T-helper 1 cell (primary cell): ENCODE results near the gene ST6GALNAC4.

ENCODE experiments used
- DNase-seq, 5 donors: peaks; one replicate each; pipeline ENCODE4 v3.0.0-alpha.2; 2012 to 2020

ST6GALNAC4 gene

DNA sequence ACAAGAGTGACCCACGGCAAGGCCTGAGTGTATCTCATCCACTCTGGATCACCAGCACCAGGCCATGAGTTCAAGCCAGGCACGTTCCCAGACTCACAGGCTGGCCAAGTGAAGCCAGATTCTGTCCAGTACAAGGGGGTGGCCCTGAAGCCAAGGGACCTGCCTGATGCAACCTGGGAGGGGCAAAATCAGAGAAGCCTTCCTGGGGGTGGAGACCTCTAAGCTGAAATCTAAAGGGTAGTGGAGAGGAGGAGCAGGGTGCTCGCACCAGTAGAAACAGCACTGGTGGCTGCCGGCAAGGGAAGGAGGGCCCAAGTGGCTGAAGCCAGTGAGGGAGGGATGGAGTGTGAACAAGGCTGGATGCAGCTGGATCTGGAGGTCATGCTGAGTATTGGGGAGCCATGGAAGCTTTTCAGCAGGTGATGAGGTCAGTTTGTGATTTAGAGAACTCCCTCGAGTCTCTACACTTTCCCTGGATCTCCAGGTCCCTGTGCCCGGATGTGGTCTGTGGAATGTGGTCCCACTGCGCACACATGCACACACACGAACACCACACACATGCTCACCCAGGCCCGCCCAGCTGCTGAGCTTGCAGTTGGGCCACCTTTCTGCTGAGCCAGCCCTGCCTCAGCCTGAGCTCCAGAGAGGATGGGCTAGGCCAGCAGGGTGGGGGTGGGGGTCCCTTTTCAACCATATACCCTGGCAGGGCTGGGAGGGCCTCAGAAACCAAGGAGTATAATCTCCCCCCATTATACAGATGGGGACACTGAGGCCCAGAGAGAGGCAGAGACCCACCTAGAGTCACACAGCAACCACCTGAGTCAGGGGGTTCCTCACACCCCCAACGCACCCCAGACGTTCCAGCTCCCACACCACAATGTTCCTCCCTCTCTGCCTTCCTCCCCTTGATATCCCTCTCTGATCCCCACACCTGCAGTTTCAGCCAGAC lies 12.1 kb upstream of the ST6GALNAC4 start:
- no peak for DNase-seq

- DNase-seq, result no peak
Measured at GRCh38 chr9:127927988-127928675, 11.3 kb upstream of the ST6GALNAC4 start.

DNA sequence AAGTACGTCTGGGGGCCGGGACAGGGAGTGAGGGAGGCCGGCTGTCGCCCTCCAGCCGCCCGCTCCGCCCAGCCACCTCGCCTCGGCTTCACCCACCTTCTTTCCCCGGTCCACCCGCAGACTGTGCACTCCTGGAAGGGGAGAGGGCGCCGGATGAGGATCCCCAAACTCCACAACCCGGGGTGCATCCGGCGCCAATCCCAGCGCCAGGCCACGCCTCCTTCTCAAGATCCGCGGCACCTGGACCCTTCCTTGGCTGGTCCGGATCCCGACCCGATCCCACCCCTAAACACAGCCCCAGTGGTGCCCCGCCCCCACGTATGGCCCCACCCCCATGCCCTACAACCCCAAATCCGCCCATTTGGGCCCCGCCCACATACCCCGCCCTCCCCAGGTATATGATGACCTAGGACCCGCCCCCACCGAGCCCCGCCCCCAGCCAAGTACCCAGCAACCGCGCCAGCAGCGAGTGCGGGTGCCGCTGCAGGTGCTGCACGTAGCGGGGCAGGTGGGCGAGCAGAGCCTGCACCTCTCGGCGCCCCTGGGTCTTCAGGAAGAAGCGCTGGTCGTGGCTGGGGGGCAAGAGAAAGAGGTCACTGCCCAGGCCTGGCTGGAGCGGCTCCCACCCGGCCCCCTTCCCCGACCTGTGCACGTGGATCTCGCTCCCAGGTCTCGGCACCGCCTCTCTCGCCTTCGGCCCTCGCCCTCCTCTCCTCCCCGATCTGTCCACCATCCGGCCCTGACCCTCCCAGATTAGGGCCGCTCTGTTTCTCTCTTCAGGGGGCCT lies 10.6 kb upstream of the ST6GALNAC4 start:
- peak; percentile 54 to 84 (median 79) for DNase-seq

- no peak for DNase-seq
Measured at GRCh38 chr9:127926906-127927200, 10.0 kb upstream of the ST6GALNAC4 start.

GRCh38 chr9:127925959-127926905 lies 9.4 kb upstream of the ST6GALNAC4 start:
- DNase-seq, result no peak

GRCh38 chr9:127924736-127925444 lies 8.0 kb upstream of the ST6GALNAC4 start:
- no peak for DNase-seq

GRCh38 chr9:127923771-127924170 lies 6.9 kb upstream of the ST6GALNAC4 start:
- no peak for DNase-seq

DNA sequence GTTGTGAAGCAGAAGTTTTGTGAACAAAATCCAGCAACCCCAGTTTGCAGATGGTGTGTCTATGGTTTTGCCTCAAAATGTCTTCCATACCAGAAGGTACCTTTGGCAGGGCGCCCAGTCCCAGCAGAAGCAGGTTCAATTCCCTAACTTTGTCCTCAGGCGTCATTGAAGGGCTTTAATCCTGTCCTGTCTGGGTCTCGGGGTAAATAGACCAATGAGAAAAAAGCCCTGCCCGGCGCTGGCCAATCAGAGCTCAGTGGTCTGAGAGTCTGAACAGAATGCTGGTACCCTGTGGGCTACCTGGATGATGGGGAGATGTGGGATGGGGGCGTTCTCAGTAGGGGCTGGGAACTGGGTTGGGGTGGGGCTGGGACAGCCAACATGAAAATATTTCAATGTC lies 6.2 kb upstream of the ST6GALNAC4 start:
- no peak for DNase-seq

GRCh38 chr9:127921557-127922120 lies 4.8 kb upstream of the ST6GALNAC4 start:
- peak; percentile 40 to 76 (median 65) for DNase-seq

DNA sequence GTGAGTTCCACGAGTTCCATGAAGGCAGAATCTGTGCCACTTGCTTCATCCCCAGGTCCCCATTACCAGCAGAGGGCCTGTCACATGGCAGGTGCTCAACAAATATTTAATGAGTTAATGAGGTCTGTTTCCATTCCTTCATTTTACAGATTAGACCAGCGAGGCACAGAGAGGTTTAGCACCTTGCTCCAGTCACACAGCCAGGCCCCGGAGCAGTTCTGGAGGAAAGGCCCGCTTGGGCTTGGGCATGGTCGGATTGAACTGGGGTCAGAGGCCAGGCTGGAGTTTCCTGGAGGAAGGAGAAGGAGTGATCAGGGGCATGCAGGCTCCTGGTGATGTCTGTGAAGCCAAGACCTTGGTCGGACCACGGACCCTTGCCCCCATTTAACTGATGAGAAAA lies 4.0 kb upstream of the ST6GALNAC4 start:
- DNase-seq, result no peak

DNA sequence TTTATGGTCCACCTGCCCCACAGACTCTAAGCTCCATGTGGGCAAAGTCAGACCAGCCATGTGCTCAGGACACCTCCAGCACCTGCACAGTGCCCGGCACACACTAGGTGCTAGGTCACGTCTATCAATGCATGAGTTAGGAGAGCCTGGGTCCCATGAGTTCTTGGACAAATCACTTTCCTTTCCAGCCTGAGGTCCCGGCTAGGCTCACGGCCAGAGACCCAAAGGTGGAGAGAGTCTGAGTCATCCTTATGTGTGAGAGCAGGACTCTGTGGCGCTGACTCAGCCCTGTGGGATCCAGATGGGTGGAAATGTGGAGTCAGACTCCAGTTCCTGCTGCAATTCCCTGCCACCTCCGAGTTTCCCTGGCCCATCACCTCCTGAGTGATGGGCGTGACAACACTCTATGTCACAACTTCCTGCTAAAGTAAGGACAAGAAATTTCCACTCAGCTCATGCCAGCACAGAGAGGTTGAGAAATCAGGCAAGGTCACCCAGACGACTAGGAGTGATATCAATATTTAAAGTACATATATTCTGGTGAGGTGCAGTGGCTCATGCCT lies 2.5 kb upstream of the ST6GALNAC4 start:
- DNase-seq, result no peak

DNA sequence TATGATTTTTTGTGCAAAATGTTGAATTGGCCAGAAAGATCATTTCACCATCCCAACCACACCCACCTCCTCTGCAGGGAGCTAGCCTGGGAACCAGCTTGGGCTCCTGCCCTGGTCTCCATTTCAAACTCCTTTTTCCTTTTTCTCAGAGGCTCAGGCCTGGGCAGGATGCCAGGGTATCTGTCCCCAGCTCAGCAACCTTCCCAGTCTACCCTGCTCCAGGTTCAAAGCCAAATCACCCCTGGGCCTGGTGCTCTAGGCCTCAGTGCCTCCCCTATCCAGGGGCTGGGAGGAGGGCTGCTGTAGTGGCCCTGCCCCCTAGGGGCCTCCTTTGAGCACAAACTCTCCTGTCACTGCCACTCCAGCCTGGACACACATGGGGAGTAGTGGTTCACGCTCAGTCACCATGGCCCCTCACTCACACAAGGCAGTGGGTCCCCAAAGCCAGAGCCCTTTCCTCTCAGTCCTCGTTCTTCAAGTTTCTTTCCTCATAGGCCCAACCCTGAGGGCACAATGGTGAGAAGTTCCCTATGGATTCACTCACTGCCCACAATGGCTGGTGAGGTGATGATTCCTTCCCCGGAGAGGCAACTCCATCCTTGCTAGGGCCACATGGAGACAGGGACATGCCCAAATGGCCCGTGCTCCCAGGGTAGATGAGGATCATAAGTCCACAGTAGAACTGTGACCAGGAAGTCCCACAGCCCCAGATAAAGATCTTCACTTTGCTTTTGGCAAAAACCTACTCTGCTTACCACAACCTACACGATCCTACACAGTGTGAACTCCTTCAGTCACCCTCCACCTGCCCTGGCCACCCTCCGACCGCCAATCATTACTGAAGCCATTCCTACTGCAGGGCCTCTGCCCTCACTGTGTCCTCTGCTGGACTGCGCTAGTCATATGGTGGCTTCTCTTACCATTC lies 1.6 kb upstream of the ST6GALNAC4 start:
- no peak for DNase-seq

- no peak for DNase-seq
Measured at GRCh38 chr9:127917603-127918002, 762 bp upstream of the ST6GALNAC4 start.

GRCh38 chr9:127915801-127916719 lies 781 bp downstream of the ST6GALNAC4 start:
- DNase-seq, result no peak

DNA sequence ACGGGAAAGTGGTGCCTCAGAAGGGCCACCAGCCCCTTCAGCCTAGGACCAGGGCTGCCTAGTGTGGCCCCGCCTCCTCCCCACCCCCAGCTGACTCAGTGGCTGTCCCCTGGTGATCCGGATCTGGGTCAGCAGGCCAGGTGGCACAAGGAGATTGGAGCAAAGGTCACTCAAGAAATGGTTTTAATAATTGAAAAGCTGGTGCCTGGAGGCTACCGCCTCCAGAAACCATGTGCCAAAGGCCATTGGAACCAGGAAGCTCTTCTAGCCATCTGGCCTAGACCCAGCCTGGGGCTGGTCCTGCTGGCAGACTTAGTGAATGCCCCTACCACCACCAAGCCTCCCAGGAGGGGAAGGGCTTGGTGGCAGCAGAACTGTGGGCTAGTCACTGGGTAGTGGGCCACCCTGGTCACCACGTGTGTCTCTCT lies 1.5 kb downstream of the ST6GALNAC4 start:
- DNase-seq, result no peak

- no peak for DNase-seq
Measured at GRCh38 chr9:127913682-127914081, 3.2 kb downstream of the ST6GALNAC4 start.

DNA sequence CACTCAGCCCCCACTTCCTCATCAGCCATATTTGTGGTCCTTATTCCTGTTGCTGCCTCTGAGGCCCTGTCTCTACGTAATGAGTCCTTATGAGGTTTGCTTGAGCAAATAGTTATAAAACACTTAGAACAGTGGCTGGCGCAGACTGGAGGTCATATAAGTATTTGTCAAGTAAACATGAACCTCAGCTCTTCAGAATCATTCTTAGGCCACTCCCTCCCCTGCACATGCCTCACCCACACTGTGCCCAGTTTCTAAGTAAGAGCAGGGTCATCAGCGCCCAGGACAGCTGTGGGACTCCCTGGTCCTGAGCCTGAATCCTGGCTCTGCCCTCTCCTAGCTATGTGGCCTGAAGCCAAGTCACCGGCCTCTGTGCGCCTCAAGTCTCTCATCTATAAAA lies 4.0 kb downstream of the ST6GALNAC4 start:
- no peak for DNase-seq

GRCh38 chr9:127912296-127912695 lies 4.5 kb downstream of the ST6GALNAC4 start:
- no peak for DNase-seq
